ENCODE results near the gene UGT1A9.
"Not testable (repeated sequence)": the region's sequence is repeated elsewhere in the genome, so short reads cannot be mapped to it uniquely, and the experiment has no call there.

UGT1A9 gene

GRCh38 chr2:233681521-233682099 lies 9.9 kb downstream of the UGT1A9 start, which contains the start of gene UGT1A7:
TSS of gene UGT1A7 (plus strand) at chr2:233681901. CDS start at chr2:233681938, 37 bp downstream.
- DNase-seq = no peak

GRCh38 chr2:233684640-233685039 lies 12.9 kb downstream of the UGT1A9 start:
- DNase-seq = no peak

- peak; percentile 85 for DNase-seq
These were observed 15.2 kb downstream of the UGT1A9 start for GRCh38 chr2:233686928-233687327.

- DNase-seq = no peak
These were observed 16.6 kb downstream of the UGT1A9 start for GRCh38 chr2:233688341-233688740.

GRCh38 chr2:233689031-233689430 lies 17.3 kb downstream of the UGT1A9 start:
- DNase-seq = no peak

GRCh38 chr2:233689501-233689900 lies 17.8 kb downstream of the UGT1A9 start:
- DNase-seq = no peak

- no peak for DNase-seq
These were observed 18.7 kb downstream of the UGT1A9 start for GRCh38 chr2:233690444-233690843.

GRCh38 chr2:233691443-233692433 lies 20.0 kb downstream of the UGT1A9 start:
- no peak for DNase-seq

GRCh38 chr2:233692648-233693047 lies 20.9 kb downstream of the UGT1A9 start, which contains the start of gene UGT1A6:
TSS of gene UGT1A6 (plus strand) at chr2:233692890. CDS start at chr2:233693005, 115 bp downstream.
- DNase-seq = no peak

- DNase-seq = no peak
These were observed 22.3 kb downstream of the UGT1A9 start for GRCh38 chr2:233693963-233694362.

GRCh38 chr2:233698740-233699139 lies 27.0 kb downstream of the UGT1A9 start:
- no peak for DNase-seq

- DNase-seq = peak; percentile 47
These were observed 27.8 kb downstream of the UGT1A9 start for GRCh38 chr2:233699424-233700027.

GRCh38 chr2:233700028-233700635 lies 28.4 kb downstream of the UGT1A9 start:
- peak; percentile 84 for DNase-seq

- DNase-seq = not testable (repeated sequence)
These were observed 29.1 kb downstream of the UGT1A9 start for GRCh38 chr2:233700842-233701241.

- no peak for DNase-seq
These were observed 30.5 kb downstream of the UGT1A9 start for GRCh38 chr2:233702238-233702637.

- DNase-seq = no peak
These were observed 34.3 kb downstream of the UGT1A9 start for GRCh38 chr2:233705911-233706506.

GRCh38 chr2:233706720-233707119 lies 35.0 kb downstream of the UGT1A9 start:
- no peak for DNase-seq

- no peak for DNase-seq
These were observed 36.4 kb downstream of the UGT1A9 start for GRCh38 chr2:233707940-233708644.

GRCh38 chr2:233708942-233709341 lies 37.2 kb downstream of the UGT1A9 start:
- no peak for DNase-seq

GRCh38 chr2:233711312-233712008 lies 39.8 kb downstream of the UGT1A9 start:
- DNase-seq = no peak

GRCh38 chr2:233712611-233713261 lies 41.0 kb downstream of the UGT1A9 start, which contains the start of gene UGT1A5:
TSS of gene UGT1A5 (plus strand) at chr2:233712907. CDS start at chr2:233712992, 85 bp downstream.
- no peak for DNase-seq

Measured in GF-D8 (cell line).